ENCODE measurements around the gene CIB2. TPM values are rescaled to one million over a fixed set of nuclear protein-coding genes. Genes with fewer than 3 reads are reported as not detected.

CIB2 gene
- polyA plus RNA-seq, 1 donor from 2014 or later = 32.4 TPM

- no peak for TF ChIP-seq EZH2 (IDR thresholded peaks at IDR 0.05; ENCODE audit: borderline replicate concordance, insufficient read depth, low read length, poor library complexity, severe bottlenecking)
- TF ChIP-seq RAD21 (conservative IDR thresholded peaks at IDR 0.05) = no peak
- TF ChIP-seq EP300 (conservative IDR thresholded peaks at IDR 0.05; ENCODE audit: poor library complexity, severe bottlenecking) = no peak
- no peak for TF ChIP-seq TAF1 (IDR thresholded peaks at IDR 0.05; ENCODE audit: low read depth)
- Histone ChIP-seq H3K9me3 (ENCODE audit: low read length) (no peaks in the 10 kb centered on the region), H3K79me2 (replicated peaks; ENCODE audit: insufficient read depth, low read length) (no peaks in the 10 kb centered on the region), H3K27me3 (ENCODE audit: insufficient read depth, low read depth, low read length) (no peaks in the 10 kb centered on the region), H2AFZ (ENCODE audit: low read depth, low read length) (no peak overlapping the region), H3K4me2 (ENCODE audit: low read length) (no peak overlapping the region), H3K36me3 (ENCODE audit: insufficient read depth, low read length) (no peaks in the 10 kb centered on the region), H3K9ac (ENCODE audit: low read length) (no peak overlapping the region), H3K27ac (ENCODE audit: low read length) (no peak overlapping the region), H3K9me2 (ENCODE audit: insufficient read depth, low read length) (no peaks in the 10 kb centered on the region), H3K4me3 (ENCODE audit: low read length) (no peak overlapping the region), H4K20me1 (ENCODE audit: insufficient read depth) (no peaks in the 10 kb centered on the region), H3F3A (ENCODE audit: insufficient read depth, low read length, poor library complexity, severe bottlenecking) (no peaks in the 10 kb centered on the region)
Observed at GRCh38 chr15:78102211-78102610, 29.0 kb downstream of the CIB2 start.

- Histone ChIP-seq H2AFZ (ENCODE audit: low read depth, low read length) (no peak overlapping the region), H3K4me2 (ENCODE audit: low read length) (no peak overlapping the region), H3F3A (ENCODE audit: insufficient read depth, low read length, poor library complexity, severe bottlenecking) (no peaks in the 10 kb centered on the region), H3K36me3 (ENCODE audit: insufficient read depth, low read length) (no peaks in the 10 kb centered on the region), H3K9me3 (ENCODE audit: low read length) (no peaks in the 10 kb centered on the region), H3K27ac (ENCODE audit: low read length) (no peak overlapping the region), H3K4me3 (ENCODE audit: low read length) (no peak overlapping the region), H3K9me2 (ENCODE audit: insufficient read depth, low read length) (no peaks in the 10 kb centered on the region), H4K20me1 (ENCODE audit: insufficient read depth) (no peaks in the 10 kb centered on the region), H3K9ac (ENCODE audit: low read length) (no peak overlapping the region), H3K79me2 (replicated peaks; ENCODE audit: insufficient read depth, low read length) (no peaks in the 10 kb centered on the region), H3K27me3 (ENCODE audit: insufficient read depth, low read depth, low read length) (no peaks in the 10 kb centered on the region)
- no peak for TF ChIP-seq RAD21 (conservative IDR thresholded peaks at IDR 0.05)
Observed at GRCh38 chr15:78101423-78102105, 29.7 kb downstream of the CIB2 start.

GRCh38 chr15:78100886-78101285, 30.4 kb downstream of the CIB2 start:
- Histone ChIP-seq H3K9ac (ENCODE audit: low read length) (no peak overlapping the region), H3F3A (ENCODE audit: insufficient read depth, low read length, poor library complexity, severe bottlenecking) (no peaks in the 10 kb centered on the region)

More at GRCh38 chr15:78100886-78101285, 30.4 kb downstream of the CIB2 start:
- Histone ChIP-seq H3K4me3 (ENCODE audit: low read length) (no peak overlapping the region), H3K27ac (ENCODE audit: low read length) (no peak overlapping the region), H3K9me3 (ENCODE audit: low read length) (no peaks in the 10 kb centered on the region), H3K36me3 (ENCODE audit: insufficient read depth, low read length) (no peaks in the 10 kb centered on the region), H3K79me2 (replicated peaks; ENCODE audit: insufficient read depth, low read length) (no peaks in the 10 kb centered on the region), H3K9me2 (ENCODE audit: insufficient read depth, low read length) (no peaks in the 10 kb centered on the region), H3K4me2 (ENCODE audit: low read length) (no peak overlapping the region), H3K27me3 (ENCODE audit: insufficient read depth, low read depth, low read length) (no peaks in the 10 kb centered on the region), H2AFZ (ENCODE audit: low read depth, low read length) (no peak overlapping the region), H4K20me1 (ENCODE audit: insufficient read depth) (no peaks in the 10 kb centered on the region)
- TF ChIP-seq CTCF (IDR thresholded peaks at IDR 0.05; ENCODE audit: poor library complexity, severe bottlenecking) (no peak), REST (IDR thresholded peaks at IDR 0.05; ENCODE audit: borderline replicate concordance) (no peak), RAD21 (conservative IDR thresholded peaks at IDR 0.05) (no peak), EZH2 (IDR thresholded peaks at IDR 0.05; ENCODE audit: borderline replicate concordance, insufficient read depth, low read length, poor library complexity, severe bottlenecking) (no peak), TAF1 (IDR thresholded peaks at IDR 0.05; ENCODE audit: low read depth) (no peak), POLR2AphosphoS5 (IDR thresholded peaks at IDR 0.05) (no peak), MXI1 (conservative IDR thresholded peaks at IDR 0.05; ENCODE audit: poor library complexity, severe bottlenecking) (no peak), SMC3 (conservative IDR thresholded peaks at IDR 0.05; ENCODE audit: poor library complexity) (no peak), EP300 (conservative IDR thresholded peaks at IDR 0.05; ENCODE audit: poor library complexity, severe bottlenecking) (no peak)

Measured in neural cell (in vitro differentiated cells).